Cardiac muscle cell (in vitro differentiated cells and primary cell): ENCODE results near the gene CAPN3. TPM values are rescaled to one million over a fixed set of nuclear protein-coding genes. Genes with fewer than 3 reads are reported as not detected.
A peak's percentile ranks its signal among the peaks of the same experiment; 100 is the strongest.

ENCODE experiments used
- DNase-seq, 2 donors: peaks; one replicate each; pipeline versions ENCODE4 v3.0.0 to v3.0.0-alpha.2; 2010 to 2017; ENCODE audit warnings: low read depth in 1 of 2, low spot score in 1 of 2
- H3K27ac ChIP-seq: fragments of 200-600 bp; sonication (generic); 2 replicates; pipeline ENCODE4 v1.5.1; 2016
- H3K27me3 ChIP-seq: fragments of 200-600 bp; sonication (generic); 2 replicates; pipeline ENCODE4 v1.6.0; 2016; ENCODE audit warnings: control low read depth
- H3K36me3 ChIP-seq: fragments of 200-600 bp; sonication (generic); 2 replicates; pipeline ENCODE4 v1.5.1; 2016; ENCODE audit warnings: control low read depth
- H3K4me1 ChIP-seq: fragments of 200-600 bp; sonication (generic); 2 replicates; pipeline ENCODE4 v1.8.1; 2017; ENCODE audit warnings: low read depth, mild to moderate bottlenecking, mixed run types
- H3K4me3 ChIP-seq: fragments of 200-600 bp; sonication (generic); 2 replicates; pipeline ENCODE4 v1.5.1; 2016; ENCODE audit warnings: mild to moderate bottlenecking
- H3K9me3 ChIP-seq: fragments of 200-600 bp; sonication (generic); 2 replicates; pipeline ENCODE4 v1.5.1; 2017; ENCODE audit warnings: low read depth, mild to moderate bottlenecking, control low read depth
- polyA plus RNA-seq: library from polyadenylated mRNA; unstranded; fragments of >200 nt; fragmentation: Nextera tagmentation; extraction: Ambion mirVana; gene quantifications from 2 replicates; pipeline ENCODE4 v1.2.1, GENCODE V29; 2016
- total RNA-seq: library from RNA; depleted of rRNA; stranded (reverse); fragments of >200 nt; gene quantifications from 2 replicates; pipeline ENCODE4 v1.2.3, GENCODE V29; 2016
- TF ChIP-seq, protein P1 (sequence below): IDR thresholded peaks from 2 replicates; pipeline ENCODE4 v1.5.1; 2012; ENCODE audit warnings: low read depth, mild to moderate bottlenecking, low read length

CAPN3 gene
- total and polyA plus RNA-seq, 2 experiments from 2014 or later, result 47.0 to 88.3 TPM

DNA sequence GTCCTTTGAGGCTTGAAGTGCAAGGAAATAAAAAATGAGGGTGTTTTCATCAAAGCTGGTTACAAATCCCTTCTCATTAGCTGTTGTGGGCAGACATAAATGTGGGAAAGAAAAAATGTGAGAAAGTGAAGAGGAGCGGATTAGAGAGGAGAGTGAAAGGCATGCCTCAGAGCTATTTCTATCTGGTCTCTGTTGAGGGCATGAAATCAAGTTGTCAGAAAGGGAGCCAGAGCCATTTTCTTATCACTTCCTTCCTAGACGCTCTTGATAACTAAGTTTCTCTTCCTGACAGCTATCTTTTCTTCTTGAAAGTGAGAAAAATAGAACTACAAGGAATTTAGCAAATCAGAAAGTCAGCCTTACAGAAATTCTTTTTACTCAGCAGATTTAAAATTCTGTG lies 20.8 kb upstream of the CAPN3 start:
- Histone ChIP-seq H3K36me3 (no peaks in the 10 kb centered on the region), H3K27ac (peak overlapping the region; percentile 94), H3K4me3 (no peak overlapping the region), H3K4me1 (peaks cover 45% of the 10 kb centered on the region), H3K9me3 (no peaks in the 10 kb centered on the region), H3K27me3 (no peaks in the 10 kb centered on the region)
- peak in 1 of 2 donors; percentile 5 for DNase-seq
- TF ChIP-seq, protein P1, sequence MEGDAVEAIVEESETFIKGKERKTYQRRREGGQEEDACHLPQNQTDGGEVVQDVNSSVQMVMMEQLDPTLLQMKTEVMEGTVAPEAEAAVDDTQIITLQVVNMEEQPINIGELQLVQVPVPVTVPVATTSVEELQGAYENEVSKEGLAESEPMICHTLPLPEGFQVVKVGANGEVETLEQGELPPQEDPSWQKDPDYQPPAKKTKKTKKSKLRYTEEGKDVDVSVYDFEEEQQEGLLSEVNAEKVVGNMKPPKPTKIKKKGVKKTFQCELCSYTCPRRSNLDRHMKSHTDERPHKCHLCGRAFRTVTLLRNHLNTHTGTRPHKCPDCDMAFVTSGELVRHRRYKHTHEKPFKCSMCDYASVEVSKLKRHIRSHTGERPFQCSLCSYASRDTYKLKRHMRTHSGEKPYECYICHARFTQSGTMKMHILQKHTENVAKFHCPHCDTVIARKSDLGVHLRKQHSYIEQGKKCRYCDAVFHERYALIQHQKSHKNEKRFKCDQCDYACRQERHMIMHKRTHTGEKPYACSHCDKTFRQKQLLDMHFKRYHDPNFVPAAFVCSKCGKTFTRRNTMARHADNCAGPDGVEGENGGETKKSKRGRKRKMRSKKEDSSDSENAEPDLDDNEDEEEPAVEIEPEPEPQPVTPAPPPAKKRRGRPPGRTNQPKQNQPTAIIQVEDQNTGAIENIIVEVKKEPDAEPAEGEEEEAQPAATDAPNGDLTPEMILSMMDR, result no peak

DNA sequence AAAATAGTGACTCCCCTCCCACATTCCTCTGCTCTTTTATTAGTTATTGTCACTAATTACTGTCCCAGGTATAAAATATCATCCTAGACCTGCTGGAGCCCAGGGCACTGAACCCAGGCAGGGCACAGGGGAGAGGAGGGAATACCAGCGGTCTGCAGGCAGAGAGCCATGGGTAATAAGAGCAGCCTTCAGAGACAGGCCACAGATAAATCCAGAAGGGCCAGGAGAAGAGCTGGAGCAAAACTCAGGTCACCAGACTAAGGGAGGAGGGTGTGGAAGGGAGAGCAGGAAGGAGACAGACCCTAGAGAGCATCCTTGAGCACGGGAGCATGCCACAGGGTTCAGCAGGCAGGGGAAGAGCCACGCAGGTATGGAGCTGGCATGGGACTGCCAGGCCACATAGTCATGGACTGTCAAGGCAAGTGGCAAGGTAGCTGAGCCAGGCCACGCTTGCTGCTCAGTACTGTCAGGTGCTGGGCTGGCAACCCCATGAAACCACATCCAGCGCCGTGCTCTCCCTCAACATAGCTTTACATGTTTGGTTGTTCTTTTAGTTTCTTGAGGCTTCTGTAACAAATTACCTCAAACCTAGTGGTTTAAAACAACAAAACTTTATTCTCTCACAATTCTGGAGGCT lies 15.6 kb upstream of the CAPN3 start:
- TF ChIP-seq, protein P1, result no peak
- no peak for DNase-seq
- Histone ChIP-seq H3K9me3 (no peaks in the 10 kb centered on the region), H3K36me3 (no peaks in the 10 kb centered on the region), H3K27ac (peak overlapping the region; percentile 79), H3K4me1 (peaks cover 59% of the 10 kb centered on the region), H3K4me3 (no peak overlapping the region), H3K27me3 (no peaks in the 10 kb centered on the region)

DNA sequence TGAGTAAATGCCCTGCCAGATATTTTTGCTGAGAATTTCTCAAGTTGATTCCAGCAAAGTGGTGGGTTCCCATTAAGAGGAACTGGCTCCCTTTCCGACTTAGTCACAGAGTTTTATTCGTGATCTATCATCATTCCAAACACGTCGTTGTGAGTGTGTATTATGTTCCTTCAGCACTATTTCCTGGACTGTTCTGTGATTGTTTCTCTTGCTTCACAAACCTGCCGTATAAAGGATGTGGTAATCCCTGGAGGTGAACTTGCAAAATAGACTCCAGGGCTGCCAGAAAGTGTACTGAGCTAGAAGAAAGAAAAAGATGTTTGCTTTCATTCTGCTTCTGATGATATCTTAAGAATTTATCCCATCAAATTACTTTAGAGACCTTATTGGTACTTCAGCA lies 14.5 kb upstream of the CAPN3 start:
- TF ChIP-seq, protein P1, result no peak
- Histone ChIP-seq H3K27ac (peak overlapping the region; percentile 79), H3K9me3 (no peaks in the 10 kb centered on the region), H3K4me1 (peaks cover 49% of the 10 kb centered on the region), H3K36me3 (no peaks in the 10 kb centered on the region), H3K27me3 (no peaks in the 10 kb centered on the region), H3K4me3 (no peak overlapping the region)
- DNase-seq, result peak in 1 of 2 donors; percentile 90

DNA sequence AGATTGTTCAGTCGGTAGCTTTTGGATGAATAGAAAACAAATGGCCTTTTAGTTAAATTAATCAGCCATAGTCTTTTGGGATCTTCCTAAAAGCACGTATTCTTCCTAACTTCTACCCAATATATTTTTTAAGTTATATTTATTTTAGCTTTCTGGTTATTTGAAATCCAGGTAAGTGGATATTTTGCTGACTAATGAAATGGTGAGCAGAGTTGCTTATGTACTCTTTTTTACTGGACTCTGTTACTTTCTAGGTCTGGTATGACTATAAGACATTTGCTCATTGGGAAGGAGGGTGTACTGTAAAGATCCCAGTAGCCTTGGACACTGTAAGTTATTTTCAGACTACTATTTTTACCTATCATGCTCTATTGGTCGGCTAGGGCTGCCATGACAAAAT lies 13.8 kb upstream of the CAPN3 start:
- H3K4me3 ChIP-seq, result no peak overlapping the region
- H3K36me3 ChIP-seq, result no peaks in the 10 kb centered on the region
- peaks cover 46% of the 10 kb centered on the region for H3K4me1 ChIP-seq
- TF ChIP-seq, protein P1, result no peak
- no peak overlapping the region for H3K27ac ChIP-seq
- H3K9me3 ChIP-seq, result no peaks in the 10 kb centered on the region
- H3K27me3 ChIP-seq, result no peaks in the 10 kb centered on the region
- no peak for DNase-seq

DNA sequence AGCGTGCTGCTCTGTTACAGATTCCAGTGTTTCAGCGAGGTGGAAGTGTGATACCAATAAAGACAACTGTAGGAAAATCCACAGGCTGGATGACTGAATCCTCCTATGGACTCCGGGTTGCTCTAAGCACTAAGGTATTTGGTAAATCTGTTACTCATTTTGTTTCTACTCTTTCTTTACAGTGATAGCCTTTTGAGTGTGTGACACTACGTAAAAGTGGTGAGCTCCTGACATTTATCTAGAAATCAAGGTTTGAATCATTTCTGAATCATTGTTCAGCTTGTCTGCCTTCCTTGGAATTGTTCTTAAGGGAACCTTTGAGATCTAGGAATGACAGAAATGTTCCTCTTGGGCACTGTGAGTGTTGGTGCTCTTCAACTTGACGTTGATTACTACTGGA lies 11.2 kb upstream of the CAPN3 start:
- Histone ChIP-seq H3K36me3 (no peaks in the 10 kb centered on the region), H3K27ac (peak overlapping the region; percentile 45), H3K4me1 (peaks cover 46% of the 10 kb centered on the region), H3K9me3 (no peaks in the 10 kb centered on the region), H3K4me3 (no peak overlapping the region), H3K27me3 (no peaks in the 10 kb centered on the region)
- TF ChIP-seq, protein P1, result no peak
- peak in 1 of 2 donors; percentile 32 for DNase-seq
